ENCODE results near the gene USP4.

- TF ChIP-seq, protein P1, sequence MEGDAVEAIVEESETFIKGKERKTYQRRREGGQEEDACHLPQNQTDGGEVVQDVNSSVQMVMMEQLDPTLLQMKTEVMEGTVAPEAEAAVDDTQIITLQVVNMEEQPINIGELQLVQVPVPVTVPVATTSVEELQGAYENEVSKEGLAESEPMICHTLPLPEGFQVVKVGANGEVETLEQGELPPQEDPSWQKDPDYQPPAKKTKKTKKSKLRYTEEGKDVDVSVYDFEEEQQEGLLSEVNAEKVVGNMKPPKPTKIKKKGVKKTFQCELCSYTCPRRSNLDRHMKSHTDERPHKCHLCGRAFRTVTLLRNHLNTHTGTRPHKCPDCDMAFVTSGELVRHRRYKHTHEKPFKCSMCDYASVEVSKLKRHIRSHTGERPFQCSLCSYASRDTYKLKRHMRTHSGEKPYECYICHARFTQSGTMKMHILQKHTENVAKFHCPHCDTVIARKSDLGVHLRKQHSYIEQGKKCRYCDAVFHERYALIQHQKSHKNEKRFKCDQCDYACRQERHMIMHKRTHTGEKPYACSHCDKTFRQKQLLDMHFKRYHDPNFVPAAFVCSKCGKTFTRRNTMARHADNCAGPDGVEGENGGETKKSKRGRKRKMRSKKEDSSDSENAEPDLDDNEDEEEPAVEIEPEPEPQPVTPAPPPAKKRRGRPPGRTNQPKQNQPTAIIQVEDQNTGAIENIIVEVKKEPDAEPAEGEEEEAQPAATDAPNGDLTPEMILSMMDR (IDR thresholded peaks at IDR 0.05 in 4 of 5, conservative IDR thresholded peaks at IDR 0.05 in 1 of 5): no peak
- no peak for TF ChIP-seq POLR2A (IDR thresholded peaks at IDR 0.05)
Measured at GRCh38 chr3:49343163-49343562, 3.3 kb upstream of the USP4 start.

Data from gastrocnemius medialis (tissue), 4 donors.